Measurements from ENCODE around the gene EXOC3L4.
"Not testable (repeated sequence)": the region's sequence is repeated elsewhere in the genome, so short reads cannot be mapped to it uniquely, and the experiment has no call there.

Gene EXOC3L4

DNA sequence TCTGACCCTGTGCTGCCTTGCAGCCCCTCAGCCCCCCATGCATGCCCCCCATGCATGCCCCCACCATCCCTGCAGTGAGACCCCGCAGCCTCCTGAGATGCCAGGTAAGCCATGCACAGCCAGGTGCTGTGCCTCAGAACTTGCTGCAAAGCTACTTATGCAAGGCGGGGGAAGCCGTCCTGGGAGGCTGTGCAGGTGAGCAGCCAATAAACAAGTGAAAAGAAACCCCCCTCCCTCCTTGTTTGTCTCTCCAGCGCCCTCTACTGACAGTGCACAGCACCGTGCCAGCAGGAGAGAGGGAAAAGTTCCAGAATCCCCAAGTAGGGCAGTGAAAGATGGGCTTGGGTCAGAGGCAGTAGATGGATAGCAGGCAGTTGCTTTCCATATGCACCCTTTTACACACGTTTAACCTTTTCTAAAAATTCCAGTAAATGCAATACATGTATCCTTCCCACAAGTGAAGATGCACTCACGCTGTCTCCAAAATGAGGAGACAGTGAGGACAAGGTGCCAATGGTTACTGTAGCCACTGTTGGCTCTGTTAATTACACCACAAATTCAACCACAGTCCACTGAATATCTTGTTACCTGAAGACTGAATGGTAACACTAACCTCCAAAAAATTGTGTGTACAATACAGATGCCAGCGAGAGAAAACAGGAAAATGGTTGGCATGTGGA lies 46.7 kb downstream of the EXOC3L4 start:
- DNase-seq (ENCODE audit: low read depth, low spot score), result no peak
- H3K27ac ChIP-seq, result no peak overlapping the region

DNA sequence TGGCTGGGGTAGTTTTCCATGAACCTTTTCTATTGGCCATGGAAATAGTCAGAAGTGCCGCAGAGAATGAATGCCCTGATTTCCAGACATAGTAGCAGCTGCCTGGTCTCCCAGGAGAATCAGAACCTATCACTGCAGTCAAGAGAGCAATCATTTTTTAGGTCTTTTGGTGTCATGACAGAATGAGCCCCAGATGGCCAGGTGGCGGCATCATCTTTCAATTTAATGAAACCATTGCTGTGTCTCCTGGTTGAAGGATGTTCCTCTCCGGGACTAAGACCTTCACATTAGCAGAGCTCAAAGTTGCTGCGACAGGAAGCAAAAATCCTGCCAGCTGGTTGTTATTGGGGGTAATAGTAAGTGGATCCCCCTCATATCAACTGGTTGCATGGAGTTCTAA lies 47.5 kb downstream of the EXOC3L4 start:
- no peak for DNase-seq (ENCODE audit: low read depth, low spot score)
- H3K27ac ChIP-seq, result no peak overlapping the region

DNA sequence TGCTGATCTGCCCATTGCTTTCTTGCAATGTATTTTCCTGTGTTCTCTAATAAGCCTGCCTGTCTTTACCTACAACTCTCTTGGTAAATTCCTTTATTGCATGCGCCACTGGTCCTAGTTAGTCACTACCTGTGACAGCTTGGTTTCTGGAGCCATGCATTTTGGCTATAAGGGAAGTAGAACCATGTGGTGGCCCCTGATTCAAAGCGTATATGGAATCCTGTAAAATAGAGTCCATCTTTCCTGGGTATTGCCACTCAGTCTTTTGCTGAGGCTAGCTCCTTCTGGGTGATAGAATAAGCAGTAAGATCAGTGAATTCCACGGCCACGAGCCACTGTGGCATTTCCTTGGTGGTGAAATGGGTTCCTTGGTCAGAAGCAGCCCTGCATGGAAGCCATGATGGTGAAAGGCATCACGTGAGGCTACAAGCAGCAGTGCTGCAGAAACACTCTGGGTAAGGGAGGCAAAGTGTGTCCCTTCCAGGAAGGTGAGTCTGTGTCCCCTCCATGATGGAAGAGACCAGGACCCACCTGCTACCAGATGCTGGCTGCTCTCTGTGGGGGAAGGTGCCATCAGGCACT lies 48.3 kb downstream of the EXOC3L4 start:
- DNase-seq (ENCODE audit: low read depth, low spot score), result no peak
- peak overlapping the region; percentile 54 for H3K27ac ChIP-seq

DNA sequence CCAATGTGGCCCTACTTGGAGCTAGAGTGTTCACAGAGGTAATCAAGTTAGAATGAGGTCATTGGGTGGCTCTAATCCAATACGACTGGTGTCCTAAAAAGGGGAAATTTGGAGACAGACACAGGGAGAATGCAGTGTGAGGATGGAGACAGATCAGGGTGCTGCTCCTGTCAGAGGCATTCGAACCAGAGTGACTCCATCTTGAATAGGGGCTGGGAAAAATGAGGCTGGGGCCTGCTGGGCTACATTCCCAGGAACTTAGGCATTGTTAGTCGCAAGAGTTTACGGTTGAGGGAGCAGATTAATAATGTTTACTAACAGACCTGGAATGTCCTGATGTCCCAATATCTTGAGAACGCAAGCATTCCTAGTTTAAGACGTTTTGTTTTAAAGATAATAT lies 49.0 kb downstream of the EXOC3L4 start:
- peak overlapping the region; percentile 54 for H3K27ac ChIP-seq
- DNase-seq (ENCODE audit: low read depth, low spot score), result no peak

DNA sequence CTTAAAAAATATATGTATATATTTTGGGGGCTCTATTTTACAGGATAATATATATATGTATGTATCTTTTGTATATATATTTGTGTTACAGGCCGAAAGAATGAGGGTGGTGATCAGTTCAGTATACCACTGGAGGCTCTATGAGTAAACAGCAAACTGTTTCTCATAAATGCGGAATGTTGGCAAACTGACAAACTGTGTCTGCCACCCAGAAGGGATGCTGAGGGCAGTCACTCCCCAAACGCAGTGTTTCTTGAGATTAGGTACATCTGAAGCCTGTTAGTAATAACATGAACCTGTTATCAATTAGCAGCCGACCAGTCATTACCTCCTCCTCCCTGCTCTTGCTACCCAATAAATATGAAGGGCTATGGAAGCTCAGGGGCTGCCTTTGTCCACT lies 49.6 kb downstream of the EXOC3L4 start:
- DNase-seq (ENCODE audit: low read depth, low spot score), result no peak
- peak overlapping the region; percentile 54 for H3K27ac ChIP-seq

DNA sequence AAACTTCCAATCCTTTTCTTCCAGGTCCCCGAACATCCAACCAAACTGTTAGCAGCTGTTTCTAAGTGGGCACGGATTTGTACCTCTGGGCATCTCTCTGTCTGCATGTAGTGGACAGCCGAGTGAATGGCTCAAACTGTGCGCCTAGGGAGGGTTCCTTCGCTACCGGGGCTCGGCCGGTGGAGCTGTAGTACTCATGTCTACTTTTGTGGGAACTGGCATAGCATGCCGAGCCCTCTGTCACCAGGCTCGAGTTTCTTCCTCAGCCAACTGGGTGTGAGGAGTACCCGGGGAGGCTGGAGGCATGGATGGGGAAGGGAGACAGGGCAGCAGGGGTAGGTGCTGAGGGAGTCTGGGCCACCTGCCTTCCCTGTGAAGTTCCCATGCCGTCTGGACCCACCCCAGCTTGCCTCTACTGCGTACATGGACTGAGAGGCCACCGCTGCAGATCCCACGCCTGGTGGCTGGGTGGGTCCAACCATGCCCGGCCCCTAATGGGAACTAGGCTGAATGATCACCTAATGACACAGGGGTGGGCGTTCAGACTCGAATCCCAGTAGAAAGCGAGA lies 51.7 kb downstream of the EXOC3L4 start:
- DNase-seq (ENCODE audit: low read depth, low spot score), result no peak

DNA sequence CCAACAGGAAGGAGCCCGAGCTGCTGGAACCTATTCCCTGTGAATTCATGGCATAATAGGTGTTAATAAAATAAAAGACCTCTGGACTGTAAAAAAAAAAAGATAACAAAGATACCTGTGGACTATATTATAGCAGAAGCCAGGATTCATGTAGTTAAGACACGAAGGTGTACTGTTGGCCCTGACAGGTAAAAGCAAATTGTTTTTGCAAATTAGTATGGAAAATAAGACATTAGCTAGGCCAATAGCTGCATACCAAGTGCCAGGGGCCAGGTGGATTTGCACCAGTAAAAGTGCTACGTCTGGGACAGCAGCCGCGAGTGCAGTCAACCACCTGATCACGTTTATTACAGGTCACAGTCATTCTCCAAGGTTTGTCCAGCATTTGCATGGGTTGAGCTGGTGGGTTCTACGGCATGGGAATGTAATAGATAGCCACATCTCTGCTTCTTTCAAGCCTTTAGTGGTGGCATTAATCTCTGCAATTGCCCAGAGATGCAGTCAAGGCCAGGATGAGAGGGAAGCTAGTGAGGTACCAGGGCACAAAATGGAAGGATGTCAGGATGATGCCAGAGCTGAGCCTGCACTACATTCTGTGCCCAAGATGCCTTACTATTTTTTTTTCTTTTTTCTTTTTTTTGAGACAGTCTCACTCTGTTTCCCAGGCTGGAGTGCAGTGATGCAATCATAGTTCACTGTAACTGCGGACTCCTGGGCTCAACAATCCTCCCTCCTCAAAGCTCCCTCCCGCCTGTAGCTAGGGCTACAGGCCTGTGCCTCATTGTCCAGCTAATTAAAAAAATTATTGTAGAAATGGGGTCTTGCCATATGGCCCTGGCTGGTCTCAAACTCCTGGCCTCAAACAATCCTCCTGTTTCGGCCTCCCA lies 55.1 kb downstream of the EXOC3L4 start:
- H3K27ac ChIP-seq, result no peak overlapping the region
- no peak for DNase-seq (ENCODE audit: low read depth, low spot score)

More for the DNA sequence above, 51.7 kb downstream of the EXOC3L4 start:
- no peak overlapping the region for H3K27ac ChIP-seq

DNA sequence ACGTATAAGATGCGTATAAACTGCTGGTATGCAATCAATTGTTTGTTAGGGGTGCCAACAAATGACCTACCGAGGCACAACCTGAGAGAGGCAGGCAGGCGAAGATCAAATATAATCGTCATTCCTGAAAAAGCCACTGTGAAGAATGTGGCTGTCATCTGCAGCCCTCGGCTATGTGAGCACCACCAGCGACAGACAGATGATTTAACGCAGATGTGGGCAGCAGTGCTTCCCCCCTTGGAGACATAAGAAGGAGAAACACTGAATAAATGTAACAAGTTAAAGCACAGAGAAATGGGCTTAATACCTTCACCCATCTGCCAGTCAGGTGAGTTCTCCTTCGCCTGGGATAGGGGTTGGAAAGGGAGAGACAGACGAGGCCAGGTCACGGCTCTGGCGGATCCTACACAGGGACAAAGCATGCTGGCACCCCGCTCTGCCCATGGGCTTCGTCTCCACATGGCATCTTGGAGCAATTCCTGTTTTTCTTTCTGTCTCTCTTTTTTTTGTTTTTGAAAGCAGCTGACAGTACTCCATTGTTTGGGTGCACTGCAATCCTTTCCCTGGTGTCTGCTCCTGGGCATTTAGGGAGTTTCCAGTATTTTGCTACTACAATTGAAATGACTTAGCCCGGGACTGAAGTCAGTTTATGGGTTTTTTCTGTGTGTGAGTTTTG lies 56.9 kb downstream of the EXOC3L4 start:
- H3K27ac ChIP-seq, result no peak overlapping the region
- DNase-seq (ENCODE audit: low read depth, low spot score), result no peak

DNA sequence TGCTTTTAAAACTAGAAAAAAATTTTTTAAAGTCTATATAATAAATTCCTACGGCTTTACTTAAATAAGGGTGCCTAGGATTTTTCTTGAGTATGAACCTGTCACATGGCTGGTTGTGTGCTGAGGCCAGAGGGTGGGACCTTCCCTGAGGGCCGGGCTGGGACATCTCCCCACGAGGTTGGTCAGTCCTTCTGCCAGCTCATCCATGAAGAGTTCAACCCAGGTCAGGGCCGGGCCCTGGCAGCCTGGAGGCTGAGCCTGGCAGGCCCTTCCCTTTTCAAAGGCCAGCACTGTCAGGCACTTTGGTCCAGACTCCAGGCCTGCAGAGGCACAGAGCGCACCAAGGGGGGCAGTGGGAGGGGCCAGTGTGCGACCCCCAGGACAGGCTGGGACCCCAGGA lies 60.5 kb downstream of the EXOC3L4 start:
- no peak overlapping the region for H3K27ac ChIP-seq
- DNase-seq (ENCODE audit: low read depth, low spot score), result no peak

DNA sequence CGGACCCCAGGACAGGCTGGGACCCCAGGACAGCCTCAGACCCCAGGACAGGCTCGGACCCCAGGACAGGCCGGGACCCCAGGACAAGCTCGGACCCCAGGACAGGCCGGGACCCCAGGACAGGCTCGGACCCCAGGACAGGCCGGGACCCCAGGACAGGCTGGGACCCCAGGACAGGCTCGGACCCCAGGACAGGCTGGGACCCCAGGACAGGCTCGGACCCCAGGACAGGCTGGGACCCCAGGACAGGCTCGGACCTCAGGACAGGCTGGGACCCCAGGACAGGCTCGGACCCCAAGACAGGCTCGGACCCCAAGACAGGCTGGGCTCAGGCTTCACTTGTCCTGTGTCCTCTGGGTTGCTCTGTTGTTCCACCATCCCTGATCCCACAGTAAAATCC lies 60.9 kb downstream of the EXOC3L4 start:
- H3K27ac ChIP-seq; DNase-seq (ENCODE audit: low read depth, low spot score): not testable (repeated sequence)

DNA sequence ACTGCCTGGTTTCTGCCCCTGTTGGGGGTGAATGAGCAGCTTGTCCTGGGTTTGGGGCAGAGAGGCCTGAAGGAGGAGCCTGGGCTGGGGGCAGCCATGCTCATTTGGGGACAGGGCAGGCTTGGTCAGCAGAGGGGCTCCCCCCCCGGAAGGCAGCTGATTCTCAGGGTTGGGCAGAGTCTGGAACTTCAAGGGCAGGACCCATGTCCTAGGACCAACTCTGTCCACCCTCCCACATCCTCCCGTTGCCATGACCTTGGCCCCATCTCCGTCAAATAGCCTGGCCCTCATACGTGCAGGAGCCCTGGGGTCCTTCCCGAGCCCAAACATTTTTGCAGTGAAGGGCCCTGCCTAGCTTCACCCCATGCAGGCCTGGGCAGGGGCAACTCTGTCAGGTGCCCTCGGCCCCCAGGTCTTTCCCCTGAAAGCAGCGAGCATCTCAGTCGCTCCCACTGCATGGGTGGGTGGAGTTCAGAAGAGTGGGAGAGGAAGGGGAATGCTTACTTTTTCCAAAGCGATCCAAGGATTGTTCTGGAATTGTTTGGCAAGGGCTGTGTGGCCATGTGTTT lies 61.4 kb downstream of the EXOC3L4 start:
- no peak overlapping the region for H3K27ac ChIP-seq
- DNase-seq (ENCODE audit: low read depth, low spot score), result no peak

DNA sequence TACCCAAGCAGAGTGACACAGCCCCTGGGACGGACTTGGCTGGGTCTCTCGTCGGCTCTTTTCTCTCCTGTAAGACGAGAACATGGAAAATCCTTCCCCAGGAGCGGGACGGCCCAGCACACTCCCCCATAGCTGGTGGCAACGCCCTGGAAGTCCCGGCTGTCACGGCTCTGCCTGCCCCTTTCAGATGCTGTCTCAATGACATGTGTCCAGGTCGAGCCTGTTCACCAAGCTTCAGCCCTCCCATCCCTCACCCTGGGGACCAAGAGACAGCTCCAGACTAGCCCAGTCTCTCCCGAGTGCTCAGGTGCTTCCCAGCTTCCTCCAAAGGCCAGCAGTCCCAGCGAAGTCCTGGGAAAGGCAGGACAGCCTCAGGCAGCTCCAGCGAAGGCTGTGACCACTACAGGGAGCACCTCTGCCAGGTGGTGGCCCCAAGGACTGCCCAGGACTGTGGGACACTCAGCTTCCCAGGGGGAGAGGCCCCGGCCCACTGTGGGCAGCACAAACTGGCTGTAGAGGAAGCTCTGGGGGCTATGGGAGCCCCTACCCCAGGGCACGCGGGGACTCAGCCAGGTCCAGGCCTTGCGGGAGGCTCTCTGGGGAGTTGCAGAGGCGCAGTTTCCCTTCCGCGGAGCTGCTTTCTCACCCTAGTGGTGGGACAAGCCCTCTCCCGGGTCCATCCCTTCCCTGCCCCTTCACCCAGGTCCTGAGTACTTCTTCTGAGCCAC lies 62.3 kb downstream of the EXOC3L4 start:
- no peak for DNase-seq (ENCODE audit: low read depth, low spot score)

DNA sequence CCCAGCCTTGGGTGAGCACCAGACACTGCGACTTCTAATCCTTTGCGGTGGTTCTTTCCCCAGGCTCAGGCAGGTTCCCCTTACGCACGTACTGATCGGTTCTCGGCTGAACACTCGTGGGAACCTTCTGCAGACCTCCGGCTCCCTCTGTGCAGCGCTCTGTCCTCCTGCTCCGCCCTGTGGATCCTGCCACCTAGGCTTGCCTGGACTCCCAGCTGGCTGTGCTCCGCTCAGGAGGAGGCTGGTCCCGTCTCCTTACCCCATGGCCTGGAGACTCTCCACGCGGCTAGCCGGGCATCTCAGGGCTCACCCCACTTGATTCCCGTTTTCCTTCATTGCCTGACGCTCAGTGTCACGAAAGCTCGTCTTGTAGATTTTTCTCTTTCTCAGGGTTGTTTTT lies 63.4 kb downstream of the EXOC3L4 start:
- DNase-seq (ENCODE audit: low read depth, low spot score), result no peak
- H3K27ac ChIP-seq, result no peak overlapping the region

More for the DNA sequence above, 62.3 kb downstream of the EXOC3L4 start:
- H3K27ac ChIP-seq, result no peak overlapping the region

DNA sequence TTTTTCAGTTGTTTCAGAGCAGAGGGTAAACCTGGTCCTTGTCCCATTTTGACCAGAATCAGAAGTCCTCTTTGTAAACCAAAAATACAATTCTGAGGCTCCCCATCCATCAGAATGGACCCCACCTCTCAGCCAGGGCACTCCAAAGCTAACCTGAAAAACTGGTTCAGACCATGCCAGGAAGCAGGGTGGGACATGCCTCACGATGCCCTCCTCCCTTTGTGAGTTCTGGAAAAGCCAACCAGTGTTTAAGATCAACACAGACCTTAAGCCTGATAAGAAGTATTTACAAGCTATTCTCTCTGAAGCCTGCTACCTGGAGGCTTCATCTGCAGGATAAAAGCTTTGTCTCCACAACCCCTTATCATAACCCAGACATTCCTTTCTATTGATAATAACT lies 64.2 kb downstream of the EXOC3L4 start:
- H3K27ac ChIP-seq, result no peak overlapping the region
- DNase-seq (ENCODE audit: low read depth, low spot score), result no peak
